A549 (cell line): ENCODE results near the gene FBXO3. TPM values are rescaled to one million over a fixed set of nuclear protein-coding genes. Genes with fewer than 3 reads are reported as not detected.
A peak's percentile ranks its signal among the peaks of the same experiment; 100 is the strongest.

ENCODE experiments used
- ATAC-seq, 2 experiments: fragments of 200-7000 bp in 1 of 2; fragments of >200 bp in 1 of 2; cut with Nextera tagmentation in 1 of 2; cut with Tn5 transposase in 1 of 2; 3 replicates each; pipeline versions ENCODE4 v1.8.0 to v1.9.1; 2018 to 2020; ENCODE audit warnings: mild to moderate bottlenecking in 1 of 2, moderate library complexity in 1 of 2
- CTCF ChIA-PET: fragments of 300-600 bp; sonication (Branson Sonifier 250); formaldehyde crosslinking; extraction: SDS; loops from one replicate; lab custom pipeline; 2021; ENCODE audit warnings: antibody characterized with exemption, inconsistent platforms; lab: Yijun Ruan, JAX
- POLR2A ChIA-PET: fragments of 350-600 bp; formaldehyde crosslinking; extraction: SDS; loops from one replicate; lab custom pipeline; 2021; ENCODE audit warnings: antibody characterized with exemption, inconsistent platforms; lab: Yijun Ruan, JAX
- DNase-seq, 2 experiments: peaks; one replicate each; pipeline versions ENCODE4 v3.0.0 to v3.0.0-alpha.2; 2011 to 2016; ENCODE audit warnings: low read depth in 1 of 2, low spot score in 1 of 2
- FAIRE-seq: peaks from 2 replicates; lab custom pipeline; 2011; peaks lifted over from hg19 to GRCh38; lab: Jason Lieb, UNC
- H3K27ac ChIP-seq, 2 experiments: fragments of >200 bp; sonication (Bioruptor Twin); formaldehyde crosslinking; 3 replicates each; pipeline ENCODE4 v1.5.1; 2016 to 2017
- H3K4me1 ChIP-seq: fragments of >200 bp; sonication (Bioruptor Twin); formaldehyde crosslinking; 3 replicates; pipeline ENCODE4 v1.6.1; 2016
- H3K4me2 ChIP-seq: fragments of >200 bp; sonication (Bioruptor Twin); formaldehyde crosslinking; 3 replicates; pipeline ENCODE4 v1.6.1; 2016
- H3K4me3 ChIP-seq: fragments of >200 bp; sonication (Bioruptor Twin); formaldehyde crosslinking; 3 replicates; pipeline ENCODE4 v1.5.1; 2016
- H3K9me3 ChIP-seq: fragments of >200 bp; sonication (Bioruptor Twin); formaldehyde crosslinking; 3 replicates; pipeline ENCODE4 v1.6.1; 2016
- CBX2 ChIP-seq: fragments of 200-600 bp; sonication (generic); IDR thresholded peaks from 2 replicates; pipeline ENCODE4 v1.6.1; 2016; ENCODE audit warnings: low read depth, mild to moderate bottlenecking, borderline replicate concordance
- CHD4 ChIP-seq: fragments of 200-600 bp; sonication (generic); IDR thresholded peaks from 2 replicates; pipeline ENCODE4 v1.6.1; 2016; ENCODE audit warnings: antibody characterized with exemption, mild to moderate bottlenecking, borderline replicate concordance
- CTCF ChIP-seq: fragments of >200 bp; sonication (Bioruptor Twin); formaldehyde crosslinking; IDR thresholded peaks from 3 replicates; pipeline ENCODE4 v1.5.1; 2016
- E2F6 ChIP-seq: IDR thresholded peaks from 2 replicates; pipeline ENCODE4 v1.6.1; 2012; ENCODE audit warnings: low read depth, borderline replicate concordance
- EHMT2 ChIP-seq: fragments of 200-600 bp; sonication (generic); IDR thresholded peaks from 2 replicates; pipeline ENCODE4 v1.6.1; 2016; ENCODE audit warnings: antibody characterized with exemption, low read depth, mild to moderate bottlenecking, moderate library complexity
- EP300 ChIP-seq, 2 experiments: fragments of >200 bp; sonication (Bioruptor Twin); formaldehyde crosslinking; IDR thresholded peaks; 2 replicates in 1 of 2; 3 replicates in 1 of 2; pipeline ENCODE4 v1.6.1; 2016 to 2017
- ESRRA ChIP-seq: fragments of 150-350 bp; IDR thresholded peaks from 2 replicates; pipeline ENCODE4 v1.6.1; 2014; ENCODE audit warnings: mild to moderate bottlenecking, low read length, borderline replicate concordance
- FOSB ChIP-seq: fragments of 250-450 bp; sonication (Bioruptor Pico); IDR thresholded peaks from 2 replicates; pipeline ENCODE4 v1.5.0; 2020; ENCODE audit warnings: mild to moderate bottlenecking, moderate library complexity
- FOSL2 ChIP-seq, 2 experiments: fragments of 450-650 bp in 1 of 2; fragments of >200 bp in 1 of 2; sonication (Bioruptor Twin) in 1 of 2; formaldehyde crosslinking; IDR thresholded peaks; 2 replicates each; pipeline versions ENCODE4 v1.5.0 to v1.6.1; 2016 to 2020; ENCODE audit warnings: mild to moderate bottlenecking in 1 of 2, moderate library complexity in 1 of 2
- FOXS1 ChIP-seq: fragments of 250-450 bp; sonication (Bioruptor Pico); IDR thresholded peaks from 2 replicates; pipeline ENCODE4 v1.5.0; 2020; ENCODE audit warnings: mild to moderate bottlenecking, moderate library complexity
- HDAC2 ChIP-seq: fragments of 200-600 bp; sonication (generic); IDR thresholded peaks from 2 replicates; pipeline ENCODE4 v1.6.1; 2016
- JUN ChIP-seq, 2 experiments: fragments of >200 bp; sonication (Bioruptor Twin); formaldehyde crosslinking; IDR thresholded peaks; 2 replicates in 1 of 2; 3 replicates in 1 of 2; pipeline ENCODE4 v1.6.1; 2016 to 2017
- KDM5A ChIP-seq: fragments of 200-600 bp; sonication (generic); IDR thresholded peaks from 2 replicates; pipeline ENCODE4 v1.6.1; 2016; ENCODE audit warnings: antibody characterized with exemption, mild to moderate bottlenecking
- MAX ChIP-seq: IDR thresholded peaks from 2 replicates; pipeline ENCODE4 v1.6.1; 2012
- MAZ ChIP-seq: fragments of 150-350 bp; IDR thresholded peaks from 2 replicates; pipeline ENCODE4 v1.6.1; 2014; ENCODE audit warnings: antibody characterized with exemption, low read depth, low read length, borderline replicate concordance
- POLR2A ChIP-seq: IDR thresholded peaks from 2 replicates; pipeline ENCODE4 v1.6.1; 2012; ENCODE audit warnings: mild to moderate bottlenecking, low read length
- POLR2AphosphoS2 ChIP-seq: conservative IDR thresholded peaks from 2 replicates; pipeline ENCODE4 v1.6.1; 2012; ENCODE audit warnings: low read length, improper control_type of control experiment, inconsistent platforms
- RCOR1 ChIP-seq: fragments of 150-350 bp; IDR thresholded peaks from 2 replicates; pipeline ENCODE4 v1.6.1; 2014; ENCODE audit warnings: antibody characterized with exemption, low read length, low read depth
- RFX5 ChIP-seq: fragments of 450-650 bp; IDR thresholded peaks from 2 replicates; pipeline ENCODE4 v1.7.1; 2014; ENCODE audit warnings: antibody characterized with exemption, mild to moderate bottlenecking, moderate library complexity
- RNF2 ChIP-seq: fragments of 200-600 bp; sonication (generic); IDR thresholded peaks from 2 replicates; pipeline ENCODE4 v1.6.1; 2016; ENCODE audit warnings: low read depth, mild to moderate bottlenecking, antibody characterized with exemption, moderate library complexity, borderline replicate concordance
- SREBF2 ChIP-seq: fragments of 450-650 bp; IDR thresholded peaks from 2 replicates; pipeline ENCODE4 v1.6.1; 2014; ENCODE audit warnings: mild to moderate bottlenecking, moderate library complexity
- TFCP2L1 ChIP-seq: fragments of 250-450 bp; sonication (Bioruptor Pico); IDR thresholded peaks from 2 replicates; pipeline ENCODE4 v1.5.0; 2021; ENCODE audit warnings: mild to moderate bottlenecking
- ZC3H11A ChIP-seq: fragments of 450-650 bp; IDR thresholded peaks from 2 replicates; pipeline ENCODE4 v1.6.1; 2014; ENCODE audit warnings: antibody characterized with exemption, mild to moderate bottlenecking
- ZSCAN20 ChIP-seq: fragments of 250-450 bp; sonication (Bioruptor Pico); IDR thresholded peaks from 2 replicates; pipeline ENCODE4 v1.8.0; 2022; ENCODE audit warnings: mild to moderate bottlenecking, moderate library complexity
- WGBS: methylation state at CpG from one replicate; pipeline ENCODE4 v1.1.6; 2017; ENCODE audit errors: missing lambda C conversion rate; 5-methylcytosine and 5-hydroxymethylcytosine counted together
- polyA plus RNA-seq, 4 experiments: library from polyadenylated mRNA; depleted of rRNA in 3 of 4; stranded (reverse); fragments of >200 nt; fragmentation: RNase III in 1 of 4; extraction: RNeasy Plus Mini Kit Qiagen cat#74134 plus additional on column Dnase treatment in 1 of 4; gene quantifications; 2 replicates in 3 of 4; 3 replicates in 1 of 4; pipeline ENCODE4 v1.2.3, GENCODE V29; 2011 to 2017

The FBXO3 gene
- polyA plus RNA-seq, 2 of the 4 experiments (the other 2 are of a cell fraction): 22.5 to 42.6 TPM

GRCh38 chr11:33700502-33701271 is 73.6 kb downstream of the FBXO3 start, which contains the start of gene C11orf91:
C11orf91 (minus strand) TSS chr11:33700826; CDS start chr11:33700740, 86 bp downstream.
- DNase-seq (peak; percentile 70 to 93), FAIRE-seq (no peak), ATAC-seq (peak; percentile 77 to 85)
- ChIA-PET POLR2A (interaction anchor here (0.5 to 5.2 kb wide), 9 partner anchors 10 to 282 kb away, joined by 3 to 74 read pairs (median 3); partner anchors contain the start of gene CD59), CTCF (interaction anchor here (0.7 to 3.9 kb wide), 7 partner anchors 9 to 339 kb away, joined by 3 to 24 read pairs (median 3); partner anchors contain the start of gene CD59)
- peak within 1 kb of the TSS; percentile 82 to 89 for H3K27ac ChIP-seq
- peaks cover 54% of the 10 kb centered on the region for H3K4me1 ChIP-seq
- no peak for TF ChIP-seq ZC3H11A
- TF ChIP-seq FOSB (CRISPR knock-in tag): 0 out of 2 replicates have a peak, but pooled peaks have one; percentile 21
- no peak for TF ChIP-seq KDM5A
- TF ChIP-seq HDAC2: no peak
- TF ChIP-seq MAZ: 0 out of 2 replicates have a peak, but pooled peaks have one; percentile 41
- TF ChIP-seq JUN (IDR thresholded peaks at IDR 0.05): peak in 1 of 2 experiments; percentile 67; a peak in 3 of 5 replicates
- TF ChIP-seq POLR2AphosphoS2: peak; percentile 59; the same call in 1 of the 2 replicates
- 0 out of 2 replicates have a peak, but pooled peaks have one; percentile 16 for TF ChIP-seq POLR2A
- peak; percentile 85 for TF ChIP-seq TFCP2L1
- no peak for TF ChIP-seq RCOR1
- TF ChIP-seq ESRRA: 0 out of 2 replicates have a peak, but pooled peaks have one; percentile 27
- H3K4me3 ChIP-seq: peak within 1 kb of the TSS; percentile 52
- peak within 1 kb of the TSS; percentile 86 for H3K4me2 ChIP-seq
- no peaks in the 10 kb centered on the region for H3K9me3 ChIP-seq
- 1% methylated on average over 27 of the region's 72 CpGs for WGBS

GRCh38 chr11:33700063-33700501 is 74.2 kb downstream of the FBXO3 start:
- FAIRE-seq (no peak), ATAC-seq (peak in 1 of 2 experiments; percentile 2; a peak in 2 of 6 replicates)
- 70% methylated on average over 14 of the region's 25 CpGs for WGBS
- Histone ChIP-seq H3K4me2 (peak overlapping the region; percentile 86), H3K4me3 (peak overlapping the region; percentile 52)
- no peak for TF ChIP-seq FOSL2 (IDR thresholded peaks at IDR 0.05)
- no peak for TF ChIP-seq FOSL2 (CRISPR knock-in tag; IDR thresholded peaks at IDR 0.05)
- TF ChIP-seq HDAC2: no peak
- no peak for TF ChIP-seq MAZ
- no peak for TF ChIP-seq CHD4
- TF ChIP-seq SREBF2: no peak
- TF ChIP-seq EHMT2: no peak
- TF ChIP-seq ZC3H11A: no peak
- no peak for TF ChIP-seq RNF2
- TF ChIP-seq CTCF: no peak
- no peak for TF ChIP-seq RFX5
- TF ChIP-seq, all 56 proteins: peak for 0
- DNase-seq: no peak
- peaks cover 54% of the 10 kb centered on the region for H3K4me1 ChIP-seq
- H3K9me3 ChIP-seq: no peaks in the 10 kb centered on the region
- CTCF ChIA-PET: interaction anchor here (1.0 to 3.9 kb wide), 6 partner anchors 8 to 338 kb away, joined by 3 to 24 read pairs (median 4); no protein-coding TSS in a partner anchor
- H3K27ac ChIP-seq: peak overlapping the region; percentile 82 to 89
- POLR2A ChIA-PET: interaction anchor here (0.9 to 5.2 kb wide), 6 partner anchors 9 to 102 kb away, joined by 3 to 74 read pairs (median 6); partner anchors contain the start of gene CD59

- Histone ChIP-seq H3K4me3 (no peak overlapping the region; the same call in 2 of the 3 replicates), H3K27ac (peak overlapping the region; percentile 82 to 89; a peak in 5 of 6 replicates), H3K4me2 (peak overlapping the region; percentile 86), H3K9me3 (no peaks in the 10 kb centered on the region), H3K4me1 (peaks cover 54% of the 10 kb centered on the region)
- ChIA-PET POLR2A (interaction anchor here (0.9 to 5.2 kb wide), 4 partner anchors 9 to 66 kb away, joined by 3 to 74 read pairs (median 20); partner anchors contain the start of gene CD59), CTCF (interaction anchor here (1.0 to 3.9 kb wide), 5 partner anchors 8 to 66 kb away, joined by 3 to 24 read pairs (median 3); no protein-coding TSS in a partner anchor)
- no peak for TF ChIP-seq CTCF
- no peak for TF ChIP-seq E2F6
- TF ChIP-seq JUN (IDR thresholded peaks at IDR 0.05): no peak
- no peak for TF ChIP-seq CBX2
- no peak for TF ChIP-seq EP300 (IDR thresholded peaks at IDR 0.05)
- TF ChIP-seq HDAC2: no peak
- no peak for TF ChIP-seq MAX
- TF ChIP-seq FOXS1 (CRISPR knock-in tag): no peak
- TF ChIP-seq ZSCAN20 (CRISPR knock-in tag): no peak
- FAIRE-seq (no peak), DNase-seq (no peak), ATAC-seq (no peak)
- WGBS: 76% methylated on average over 10 of the region's 12 CpGs
These were observed 74.7 kb downstream of the FBXO3 start for GRCh38 chr11:33699515-33700062.
